ENCODE results near the gene HOXB9. TPM values are rescaled to one million over a fixed set of nuclear protein-coding genes. Genes with fewer than 3 reads are reported as not detected.

The HOXB9 gene
- total and polyA plus RNA-seq, 2 donors (not counting 3 experiments of a cell fraction or from before 2014, with no cell fraction given): 0.79 to 1.1 TPM

- intact Hi-C loops (cut with micrococcal nuclease): no loop called here
- no peak overlapping the region for H2AFZ ChIP-seq (ENCODE audit: low read depth, low read length)
- no peak for FAIRE-seq
These were observed 3.3 kb downstream of the HOXB9 start for GRCh38 chr17:48622857-48623256.

More at GRCh38 chr17:48622857-48623256, 3.3 kb downstream of the HOXB9 start:
- TF ChIP-seq, protein P1, sequence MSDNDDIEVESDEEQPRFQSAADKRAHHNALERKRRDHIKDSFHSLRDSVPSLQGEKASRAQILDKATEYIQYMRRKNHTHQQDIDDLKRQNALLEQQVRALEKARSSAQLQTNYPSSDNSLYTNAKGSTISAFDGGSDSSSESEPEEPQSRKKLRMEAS (IDR thresholded peaks at IDR 0.05; ENCODE audit: insufficient read depth, insufficient read length): no peak
- TF ChIP-seq GATA2 (IDR thresholded peaks at IDR 0.05; ENCODE audit: insufficient read depth, insufficient read length, low read depth, low read length): no peak
- TF ChIP-seq, protein P2, sequence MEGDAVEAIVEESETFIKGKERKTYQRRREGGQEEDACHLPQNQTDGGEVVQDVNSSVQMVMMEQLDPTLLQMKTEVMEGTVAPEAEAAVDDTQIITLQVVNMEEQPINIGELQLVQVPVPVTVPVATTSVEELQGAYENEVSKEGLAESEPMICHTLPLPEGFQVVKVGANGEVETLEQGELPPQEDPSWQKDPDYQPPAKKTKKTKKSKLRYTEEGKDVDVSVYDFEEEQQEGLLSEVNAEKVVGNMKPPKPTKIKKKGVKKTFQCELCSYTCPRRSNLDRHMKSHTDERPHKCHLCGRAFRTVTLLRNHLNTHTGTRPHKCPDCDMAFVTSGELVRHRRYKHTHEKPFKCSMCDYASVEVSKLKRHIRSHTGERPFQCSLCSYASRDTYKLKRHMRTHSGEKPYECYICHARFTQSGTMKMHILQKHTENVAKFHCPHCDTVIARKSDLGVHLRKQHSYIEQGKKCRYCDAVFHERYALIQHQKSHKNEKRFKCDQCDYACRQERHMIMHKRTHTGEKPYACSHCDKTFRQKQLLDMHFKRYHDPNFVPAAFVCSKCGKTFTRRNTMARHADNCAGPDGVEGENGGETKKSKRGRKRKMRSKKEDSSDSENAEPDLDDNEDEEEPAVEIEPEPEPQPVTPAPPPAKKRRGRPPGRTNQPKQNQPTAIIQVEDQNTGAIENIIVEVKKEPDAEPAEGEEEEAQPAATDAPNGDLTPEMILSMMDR (IDR thresholded peaks at IDR 0.05; ENCODE audit: extremely low read depth in 1 of 2, insufficient read depth in 1 of 2, low read depth in 1 of 2, low read length in 2 of 2): no peak
- TF ChIP-seq JUN (IDR thresholded peaks at IDR 0.05; ENCODE audit: borderline replicate concordance, insufficient read depth, insufficient read length, low read depth): no peak
- TF ChIP-seq POLR2AphosphoS5 (IDR thresholded peaks at IDR 0.05; ENCODE audit: insufficient read depth, low read depth, low read length): no peak
- no peak for TF ChIP-seq EZH2 (IDR thresholded peaks at IDR 0.05; ENCODE audit: borderline replicate concordance, low read depth, low read length, severe bottlenecking)
- no peak for TF ChIP-seq FOS (IDR thresholded peaks at IDR 0.05; ENCODE audit: borderline replicate concordance, insufficient read depth, low read length)
- no peak for TF ChIP-seq POLR2A (IDR thresholded peaks at IDR 0.05; ENCODE audit: low read depth, low read length)
- Histone ChIP-seq H3K79me2 (ENCODE audit: control insufficient read depth, insufficient read depth, low read length) (no peaks in the 10 kb centered on the region), H3K9me1 (replicated peaks; ENCODE audit: control insufficient read depth, extremely low read depth, insufficient read depth, low read length) (no peaks in the 10 kb centered on the region), H3K4me2 (ENCODE audit: insufficient read depth, low read length) (no peak overlapping the region), H3K27me3 (ENCODE audit: control insufficient read depth in 2 of 2, insufficient read depth in 2 of 2, low read length in 2 of 2) (peaks cover 65 to 88% of the 10 kb centered on the region in 2 experiments), H3K27ac (ENCODE audit: insufficient read depth, low read depth, low read length) (no peak overlapping the region), H3K9me3 (replicated peaks; ENCODE audit: control insufficient read depth, insufficient read depth, low read length) (no peaks in the 10 kb centered on the region), H3K9ac (replicated peaks; ENCODE audit: extremely low read depth, insufficient read depth, low read length) (no peak overlapping the region), H4K20me1 (replicated peaks; ENCODE audit: control insufficient read depth, extremely low read depth, insufficient read depth, low read length) (no peaks in the 10 kb centered on the region), H3K36me3 (ENCODE audit: control insufficient read depth in 2 of 2, extremely low read depth in 1 of 2, insufficient read depth in 2 of 2, low read length in 2 of 2) (no peaks in the 10 kb centered on the region), H3K4me1 (ENCODE audit: control insufficient read depth, extremely low read depth, insufficient read depth, low read length) (peaks cover 22% of the 10 kb centered on the region), H3K4me3 (replicated peaks in 1 of 3; ENCODE audit: insufficient read depth in 1 of 3, low read depth in 1 of 3, low read length in 3 of 3) (no peak overlapping the region)
- POLR2A ChIA-PET: no interaction called here
- BruUV-seq (replicated peaks): no TSS peak
- dilution Hi-C loops (cut with MboI; ENCODE audit: extremely low pct_ligation_motif_present, low sequenced_read_pairs): no loop called here
- no peak for DNase-seq (ENCODE audit: low read depth, low spot score)
- CTCF ChIA-PET: interaction anchor here (0.8 to 6.3 kb wide), 8 partner anchors 8 to 548 kb away, joined by 3 to 45 read pairs (median 6); partner anchors contain the start of gene HOXB8

All from endothelial cell of umbilical vein (primary cell).